Measurements from ENCODE around the gene MCM9. TPM values are rescaled to one million over a fixed set of nuclear protein-coding genes. Genes with fewer than 3 reads are reported as not detected.

Gene MCM9
- total and polyA plus RNA-seq, 2 experiments from 2014 or later, result 11.1 to 13.5 TPM

GRCh38 chr6:118917546-118918328 is 17.2 kb downstream of the MCM9 start:
- Histone ChIP-seq H3K36me3 (replicated peaks; ENCODE audit: insufficient read depth, low read depth) (no peaks in the 10 kb centered on the region), H3K27ac (no peak overlapping the region), H3K4me2 (no peak overlapping the region), H3K27me3 (no peaks in the 10 kb centered on the region), H2AFZ (no peak overlapping the region), H3K4me3 (no peak overlapping the region), H4K20me1 (ENCODE audit: insufficient read depth, poor library complexity, severe bottlenecking) (no peaks in the 10 kb centered on the region), H3K4me1 (ENCODE audit: insufficient read depth) (no peaks in the 10 kb centered on the region), H3K9me3 (ENCODE audit: low read depth) (no peaks in the 10 kb centered on the region), H3K9me2 (replicated peaks; ENCODE audit: insufficient read depth) (no peaks in the 10 kb centered on the region), H3K79me2 (no peaks in the 10 kb centered on the region)
- DNase-seq (ENCODE audit: low spot score), result no peak
- TF ChIP-seq EZH2phosphoT487 (IDR thresholded peaks at IDR 0.05; ENCODE audit: low read depth, severe bottlenecking, unreplicated experiment) (no peak), EZH2 (IDR thresholded peaks at IDR 0.05; ENCODE audit: borderline replicate concordance) (no peak), CTCF (IDR thresholded peaks at IDR 0.05; ENCODE audit: poor library complexity) (no peak)
- WGBS (ENCODE audit: low lambda C conversion rate, missing lambda C conversion rate), result 89% methylated on average over 5 of the region's 5 CpGs

- Histone ChIP-seq H3K79me2 (no peaks in the 10 kb centered on the region), H3K27me3 (no peaks in the 10 kb centered on the region), H3K4me3 (no peak overlapping the region), H3K9me2 (replicated peaks; ENCODE audit: insufficient read depth) (no peaks in the 10 kb centered on the region), H4K20me1 (ENCODE audit: insufficient read depth, poor library complexity, severe bottlenecking) (no peaks in the 10 kb centered on the region), H3K36me3 (replicated peaks; ENCODE audit: insufficient read depth, low read depth) (no peaks in the 10 kb centered on the region), H3K27ac (no peak overlapping the region), H3K4me2 (no peak overlapping the region), H3K4me1 (ENCODE audit: insufficient read depth) (no peaks in the 10 kb centered on the region), H2AFZ (no peak overlapping the region), H3K9me3 (ENCODE audit: low read depth) (no peaks in the 10 kb centered on the region)
- no peak for DNase-seq (ENCODE audit: low spot score)
- TF ChIP-seq EZH2phosphoT487 (IDR thresholded peaks at IDR 0.05; ENCODE audit: low read depth, severe bottlenecking, unreplicated experiment) (no peak), CTCF (IDR thresholded peaks at IDR 0.05; ENCODE audit: poor library complexity) (no peak), EZH2 (IDR thresholded peaks at IDR 0.05; ENCODE audit: borderline replicate concordance) (no peak)
Measured at GRCh38 chr6:118914598-118914997, 20.4 kb downstream of the MCM9 start.

GRCh38 chr6:118913161-118913560 is 21.8 kb downstream of the MCM9 start:
- H3K27ac ChIP-seq, result no peak overlapping the region
- no peak overlapping the region for H3K4me2 ChIP-seq
- no peak overlapping the region for H2AFZ ChIP-seq
- TF ChIP-seq EZH2phosphoT487 (IDR thresholded peaks at IDR 0.05; ENCODE audit: low read depth, severe bottlenecking, unreplicated experiment), result no peak
- TF ChIP-seq CTCF (IDR thresholded peaks at IDR 0.05; ENCODE audit: poor library complexity), result peak; percentile 3
- TF ChIP-seq EZH2 (IDR thresholded peaks at IDR 0.05; ENCODE audit: borderline replicate concordance), result no peak
- H3K27me3 ChIP-seq, result no peaks in the 10 kb centered on the region
- no peak overlapping the region for H3K4me3 ChIP-seq
- H3K9me2 ChIP-seq (replicated peaks; ENCODE audit: insufficient read depth), result no peaks in the 10 kb centered on the region
- H3K9me3 ChIP-seq (ENCODE audit: low read depth), result no peaks in the 10 kb centered on the region
- WGBS (ENCODE audit: low lambda C conversion rate, missing lambda C conversion rate), result 94% methylated on average over 2 of the region's 2 CpGs
- DNase-seq (ENCODE audit: low spot score), result no peak
- no peaks in the 10 kb centered on the region for H3K79me2 ChIP-seq
- H3K36me3 ChIP-seq (replicated peaks; ENCODE audit: insufficient read depth, low read depth), result no peaks in the 10 kb centered on the region
- H4K20me1 ChIP-seq (ENCODE audit: insufficient read depth, poor library complexity, severe bottlenecking), result no peaks in the 10 kb centered on the region
- H3K4me1 ChIP-seq (ENCODE audit: insufficient read depth), result no peaks in the 10 kb centered on the region
